Left ventricle myocardium inferior (tissue), 1 donor: ENCODE results near the gene NTNG1. TPM values are rescaled to one million over a fixed set of nuclear protein-coding genes. Genes with fewer than 3 reads are reported as not detected.
A peak's percentile ranks its signal among the peaks of the same experiment; 100 is the strongest.

Source experiments
- DNase-seq: peaks from one replicate; pipeline ENCODE4 v3.0.0-alpha.2; 2020
- H3K27ac ChIP-seq: fragments of 200-600 bp; replicated peaks from 2 replicates; pipeline ENCODE4 v1.8.0; 2021
- H3K27me3 ChIP-seq: fragments of 200-600 bp; 2 replicates; pipeline ENCODE4 v1.8.0; 2021; ENCODE audit warnings: low read depth
- H3K36me3 ChIP-seq: fragments of 200-600 bp; 2 replicates; pipeline ENCODE4 v1.8.0; 2021
- H3K4me1 ChIP-seq: fragments of 200-600 bp; 2 replicates; pipeline ENCODE4 v1.8.0; 2021
- H3K4me3 ChIP-seq: fragments of 200-600 bp; 2 replicates; pipeline ENCODE4 v1.8.0; 2021; ENCODE audit warnings: mild to moderate bottlenecking, moderate library complexity
- H3K9me3 ChIP-seq: fragments of 200-600 bp; replicated peaks from 2 replicates; pipeline ENCODE4 v1.8.0; 2021
- intact Hi-C: fragments of 100-400 bp; cut with micrococcal nuclease; formaldehyde crosslinking; loops from one replicate; pipeline ENCODE4 v1.11.0; 2022
- total RNA-seq: library from RNA; stranded (reverse); fragmentation: NEBNext Ultra II Directional; extraction: Animal tissue kit (Norgen Biotek cat#: 25700); gene quantifications from one replicate; pipeline ENCODE4 v1.2.1, GENCODE V29; 2021
- TF ChIP-seq, protein P1 (sequence below): fragments of 200-600 bp; IDR thresholded peaks from 2 replicates; pipeline ENCODE4 v1.8.0; 2021; ENCODE audit warnings: antibody characterized with exemption, mild to moderate bottlenecking, borderline replicate concordance
- donor health status: DM: no; HTN: yes; CAD: no; lungs with severe emphysema.

Gene NTNG1
- total RNA-seq, 1 donor from 2014 or later: 0.30 TPM

DNA sequence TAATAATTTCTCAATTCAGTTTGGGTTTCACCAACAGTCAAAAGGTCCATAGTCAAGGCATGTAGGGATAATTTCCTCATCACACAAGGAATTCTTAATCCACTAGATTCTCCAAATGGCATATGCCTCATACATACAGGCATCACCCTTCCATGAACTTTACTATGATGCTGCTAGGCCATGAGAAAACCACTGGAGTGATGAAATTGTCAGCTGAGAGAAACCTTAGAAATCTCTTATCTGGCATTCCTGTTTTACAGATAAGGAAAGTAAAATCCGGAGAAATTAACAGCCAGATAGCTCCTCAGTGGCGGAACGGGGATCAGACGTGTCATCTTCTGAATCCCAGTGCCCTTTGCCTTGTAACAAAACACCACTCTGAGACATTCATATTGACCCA lies 274.4 kb downstream of the NTNG1 start:
- DNase-seq: no peak
- H3K4me1 ChIP-seq: no peaks in the 10 kb centered on the region
- TF ChIP-seq, protein P1, sequence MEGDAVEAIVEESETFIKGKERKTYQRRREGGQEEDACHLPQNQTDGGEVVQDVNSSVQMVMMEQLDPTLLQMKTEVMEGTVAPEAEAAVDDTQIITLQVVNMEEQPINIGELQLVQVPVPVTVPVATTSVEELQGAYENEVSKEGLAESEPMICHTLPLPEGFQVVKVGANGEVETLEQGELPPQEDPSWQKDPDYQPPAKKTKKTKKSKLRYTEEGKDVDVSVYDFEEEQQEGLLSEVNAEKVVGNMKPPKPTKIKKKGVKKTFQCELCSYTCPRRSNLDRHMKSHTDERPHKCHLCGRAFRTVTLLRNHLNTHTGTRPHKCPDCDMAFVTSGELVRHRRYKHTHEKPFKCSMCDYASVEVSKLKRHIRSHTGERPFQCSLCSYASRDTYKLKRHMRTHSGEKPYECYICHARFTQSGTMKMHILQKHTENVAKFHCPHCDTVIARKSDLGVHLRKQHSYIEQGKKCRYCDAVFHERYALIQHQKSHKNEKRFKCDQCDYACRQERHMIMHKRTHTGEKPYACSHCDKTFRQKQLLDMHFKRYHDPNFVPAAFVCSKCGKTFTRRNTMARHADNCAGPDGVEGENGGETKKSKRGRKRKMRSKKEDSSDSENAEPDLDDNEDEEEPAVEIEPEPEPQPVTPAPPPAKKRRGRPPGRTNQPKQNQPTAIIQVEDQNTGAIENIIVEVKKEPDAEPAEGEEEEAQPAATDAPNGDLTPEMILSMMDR: no peak
- intact Hi-C loops: no loop called here
- no peaks in the 10 kb centered on the region for H3K9me3 ChIP-seq
- H3K36me3 ChIP-seq: no peaks in the 10 kb centered on the region
- no peak overlapping the region for H3K27ac ChIP-seq
- H3K4me3 ChIP-seq: no peak overlapping the region
- H3K27me3 ChIP-seq: no peaks in the 10 kb centered on the region

DNA sequence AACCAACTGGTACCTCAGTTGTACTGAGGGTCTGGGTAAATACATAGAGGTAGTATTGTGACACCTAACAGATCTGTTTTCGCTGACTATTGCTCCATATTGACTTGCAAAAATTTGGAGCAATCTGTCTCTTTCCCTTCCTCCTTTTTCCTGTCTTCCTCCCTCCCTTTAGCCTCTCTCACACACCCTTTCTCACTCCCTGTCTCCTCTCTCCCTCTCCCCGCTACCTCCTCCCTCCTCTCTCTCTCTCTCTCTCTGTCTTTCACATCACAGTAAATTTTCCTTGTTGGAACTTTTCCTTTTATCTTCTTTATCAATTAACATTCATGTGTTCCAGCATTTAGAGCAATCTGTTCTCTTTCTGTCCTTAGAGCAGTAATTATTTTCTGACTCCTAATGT lies 278.2 kb downstream of the NTNG1 start:
- TF ChIP-seq, protein P1: no peak
- no peaks in the 10 kb centered on the region for H3K27me3 ChIP-seq
- no peak overlapping the region for H3K4me3 ChIP-seq
- no peaks in the 10 kb centered on the region for H3K4me1 ChIP-seq
- no peaks in the 10 kb centered on the region for H3K9me3 ChIP-seq
- H3K27ac ChIP-seq: no peak overlapping the region
- no peaks in the 10 kb centered on the region for H3K36me3 ChIP-seq
- DNase-seq: no peak
- intact Hi-C loops: no loop called here

DNA sequence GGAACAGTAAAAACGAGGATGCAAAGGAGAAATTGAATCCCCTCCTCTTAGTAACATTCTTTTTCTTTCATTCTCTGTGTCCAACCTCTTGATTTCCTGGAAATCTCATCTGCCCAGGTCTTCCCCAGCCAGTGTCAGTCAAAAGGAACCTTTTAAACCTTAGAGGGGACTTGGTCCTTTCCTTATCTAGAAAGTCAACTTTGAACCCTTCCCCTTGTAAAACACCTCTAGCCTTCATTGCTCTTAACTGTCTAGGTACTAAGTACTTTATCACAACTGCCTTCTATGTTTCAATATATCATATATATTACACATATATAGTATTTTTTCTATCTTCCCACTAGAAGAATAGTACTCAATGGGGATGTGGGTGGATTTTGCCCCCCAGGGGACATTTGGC lies 282.1 kb downstream of the NTNG1 start:
- TF ChIP-seq, protein P1: no peak
- intact Hi-C loops: no loop called here
- Histone ChIP-seq H3K4me1 (no peaks in the 10 kb centered on the region), H3K36me3 (no peaks in the 10 kb centered on the region), H3K27ac (no peak overlapping the region), H3K9me3 (peaks cover 11% of the 10 kb centered on the region), H3K27me3 (no peaks in the 10 kb centered on the region), H3K4me3 (no peak overlapping the region)
- no peak for DNase-seq

DNA sequence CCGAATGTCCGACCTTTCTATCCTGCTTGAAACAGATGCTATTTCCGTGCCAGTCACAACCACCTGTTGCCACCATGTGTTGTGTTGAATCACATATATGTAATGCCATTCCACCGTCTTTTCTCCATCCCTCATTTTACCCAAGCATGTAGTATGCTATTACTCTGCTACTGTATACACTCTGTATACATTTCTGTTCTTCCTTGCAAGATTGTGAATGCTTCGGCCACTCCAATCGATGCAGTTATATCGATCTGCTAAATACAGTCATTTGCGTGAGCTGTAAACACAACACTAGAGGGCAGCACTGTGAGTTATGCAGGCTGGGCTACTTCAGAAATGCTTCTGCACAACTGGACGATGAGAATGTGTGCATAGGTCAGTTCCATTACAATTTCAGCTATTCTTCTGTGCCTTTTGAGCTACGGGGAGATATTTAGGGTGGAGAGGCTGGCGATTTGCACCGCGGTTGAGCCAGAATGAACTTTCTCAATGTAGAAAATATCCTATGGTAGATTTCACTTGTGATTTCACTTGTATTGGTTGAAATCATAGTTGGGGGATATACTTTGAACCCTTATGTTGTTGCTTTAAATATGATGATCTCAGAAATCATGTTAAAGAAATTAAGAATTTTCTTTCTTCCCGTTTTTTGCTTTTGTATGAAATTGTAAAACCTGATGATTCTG lies 289.8 kb downstream of the NTNG1 start:
- TF ChIP-seq, protein P1: peak; percentile 50
- no peak for DNase-seq
- intact Hi-C loops: no loop called here
- no peaks in the 10 kb centered on the region for H3K4me1 ChIP-seq
- H3K36me3 ChIP-seq: no peaks in the 10 kb centered on the region
- H3K27ac ChIP-seq: no peak overlapping the region
- peaks cover 11% of the 10 kb centered on the region for H3K9me3 ChIP-seq
- no peaks in the 10 kb centered on the region for H3K27me3 ChIP-seq
- no peak overlapping the region for H3K4me3 ChIP-seq

DNA sequence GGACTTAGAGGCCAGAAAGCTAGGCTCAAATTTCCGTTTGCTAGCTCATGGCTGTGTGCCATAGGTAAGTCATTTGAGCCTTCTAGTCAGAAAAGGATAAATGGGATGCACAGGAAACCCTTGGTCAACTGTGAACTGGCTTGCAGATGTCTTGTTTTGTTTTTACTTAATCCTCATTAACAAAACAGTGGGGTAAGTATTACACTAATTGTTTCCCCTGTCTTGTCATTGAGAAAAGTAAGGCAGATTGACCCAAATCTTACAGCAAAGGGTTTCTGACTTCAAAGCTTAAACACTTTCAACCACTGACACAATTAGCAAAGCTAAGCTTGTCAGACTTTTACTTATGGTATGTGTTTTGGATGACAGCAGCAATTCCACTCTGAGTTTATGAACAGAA lies 291.3 kb downstream of the NTNG1 start:
- Histone ChIP-seq H3K36me3 (no peaks in the 10 kb centered on the region), H3K9me3 (no peaks in the 10 kb centered on the region), H3K4me3 (no peak overlapping the region), H3K27ac (no peak overlapping the region), H3K27me3 (no peaks in the 10 kb centered on the region), H3K4me1 (no peaks in the 10 kb centered on the region)
- DNase-seq: no peak
- TF ChIP-seq, protein P1: no peak
- intact Hi-C loops: no loop called here
